HS-27A (cell line): ENCODE measurements around the gene RASSF3.

Source experiments
- DNase-seq: peaks from one replicate; pipeline ENCODE4 v3.0.0-alpha.2; 2012; ENCODE audit warnings: low read depth, missing footprints

The RASSF3 gene

GRCh38 chr12:64729909-64730587 lies 119.8 kb downstream of the RASSF3 start:
- no peak for DNase-seq

DNA sequence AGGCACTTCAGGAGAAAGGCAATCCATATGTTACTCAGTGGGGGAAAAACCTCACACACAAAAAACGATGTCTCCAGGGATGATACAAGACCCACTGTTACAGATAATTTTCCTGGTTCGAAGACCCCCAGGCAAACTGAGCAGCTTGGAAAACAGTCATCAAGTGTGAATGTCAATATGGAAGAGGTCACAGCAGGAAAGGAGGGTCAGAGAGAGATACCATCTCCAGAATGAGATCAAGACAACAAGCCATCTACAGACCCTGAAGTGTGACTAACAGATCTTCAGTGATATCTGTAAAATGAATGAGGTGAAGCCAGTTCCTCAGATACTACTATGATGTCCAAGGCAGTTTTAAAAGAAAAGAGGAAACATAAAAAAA lies 120.3 kb downstream of the RASSF3 start:
- no peak for DNase-seq

DNA sequence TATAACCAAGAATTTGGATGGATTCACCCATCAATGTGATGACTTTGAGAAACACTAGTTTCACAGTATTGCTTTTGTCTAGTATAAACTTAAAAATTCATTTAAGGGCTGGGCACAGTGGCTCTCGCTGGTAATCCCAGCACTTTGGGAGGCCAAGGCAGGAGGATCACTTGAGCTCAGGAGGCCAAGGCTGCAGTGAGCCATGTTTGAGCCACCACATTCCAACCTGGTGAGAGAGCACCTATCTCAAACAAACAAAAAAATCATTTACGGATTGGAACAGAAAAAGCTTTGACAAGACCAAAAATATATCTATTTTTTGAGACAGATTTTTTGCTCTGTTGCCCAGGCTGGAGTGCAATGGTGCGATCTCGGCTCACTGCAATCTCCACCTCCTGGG lies 121.4 kb downstream of the RASSF3 start:
- no peak for DNase-seq

GRCh38 chr12:64733857-64734256 lies 123.6 kb downstream of the RASSF3 start:
- DNase-seq, result peak; percentile 93

DNA sequence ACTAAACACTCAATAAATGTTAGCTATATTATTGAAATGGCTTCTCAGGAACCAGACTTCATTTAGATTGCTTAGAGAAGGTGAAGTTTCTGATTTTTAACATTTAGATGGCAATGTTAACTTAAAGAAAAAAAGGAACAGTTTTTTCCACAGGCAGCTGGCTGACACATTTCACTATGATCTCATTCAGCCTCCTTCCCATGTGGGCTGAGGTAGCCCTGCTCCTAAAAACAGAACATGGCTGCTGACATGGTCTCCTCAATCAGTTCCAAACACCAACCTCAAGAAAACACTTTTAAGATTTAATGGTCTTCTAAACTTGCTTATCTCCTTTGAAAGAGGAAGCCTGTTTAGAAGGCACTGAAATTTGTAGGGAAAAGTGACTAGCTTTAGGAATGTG lies 125.1 kb downstream of the RASSF3 start:
- DNase-seq, result no peak

- no peak for DNase-seq
Observed at GRCh38 chr12:64736771-64737170, 126.5 kb downstream of the RASSF3 start.

DNA sequence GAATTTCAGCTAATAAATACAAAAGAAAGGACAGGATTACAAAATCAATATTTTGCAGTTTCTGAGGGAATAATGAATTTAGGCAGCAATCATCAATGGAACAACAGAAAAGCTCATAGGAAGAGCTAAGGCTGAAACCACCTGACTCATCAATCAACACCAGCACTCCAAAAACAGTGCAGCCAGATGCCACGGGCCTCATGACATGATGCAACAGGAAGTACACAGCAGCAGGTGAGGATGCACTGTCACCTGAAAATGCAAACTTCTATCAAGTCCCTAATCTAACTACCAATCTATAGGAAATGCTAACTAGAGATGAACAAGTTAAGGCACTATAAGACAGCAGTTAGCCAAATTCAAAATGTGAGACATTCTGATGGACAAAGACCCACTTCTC lies 127.2 kb downstream of the RASSF3 start:
- no peak for DNase-seq

DNA sequence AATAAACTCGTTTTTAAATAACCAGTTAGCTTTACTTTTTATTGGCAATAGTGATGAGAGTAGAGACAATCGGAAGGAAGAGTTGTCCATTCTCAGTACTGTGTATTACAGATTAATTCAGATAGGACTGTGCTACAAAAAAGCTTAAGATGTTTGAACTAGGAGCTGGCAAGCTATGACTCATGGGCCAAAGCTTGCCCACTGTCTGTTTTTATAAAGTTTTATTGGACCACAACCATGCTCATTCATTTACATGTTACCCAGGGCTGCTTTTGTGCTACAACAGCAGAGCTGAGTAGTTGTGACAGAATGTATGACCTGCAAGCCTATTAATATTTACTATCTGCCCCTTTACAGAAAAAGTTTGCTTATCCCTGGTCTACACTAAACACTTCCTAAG lies 129.5 kb downstream of the RASSF3 start:
- no peak for DNase-seq

- DNase-seq, result no peak
Observed at GRCh38 chr12:64740646-64741045, 130.4 kb downstream of the RASSF3 start.

DNA sequence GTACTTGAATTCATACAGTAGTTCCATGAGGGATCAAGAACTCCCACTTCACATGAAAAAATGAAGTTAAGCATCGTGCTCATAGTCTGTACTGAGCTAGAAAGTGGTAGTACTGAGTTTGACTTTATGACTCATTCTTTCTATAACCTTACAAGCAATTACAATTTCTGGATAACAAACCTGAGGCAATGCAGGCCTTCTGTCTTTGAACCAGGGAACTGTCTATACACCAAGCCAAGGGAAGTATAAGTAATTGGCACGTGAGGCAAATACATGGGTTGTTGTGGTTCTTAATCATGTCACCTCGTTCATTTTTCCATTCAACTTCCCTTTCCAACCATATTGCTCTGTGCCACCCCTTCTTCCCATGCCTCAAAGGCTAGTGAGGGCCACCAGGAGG lies 132.1 kb downstream of the RASSF3 start:
- DNase-seq, result no peak

DNA sequence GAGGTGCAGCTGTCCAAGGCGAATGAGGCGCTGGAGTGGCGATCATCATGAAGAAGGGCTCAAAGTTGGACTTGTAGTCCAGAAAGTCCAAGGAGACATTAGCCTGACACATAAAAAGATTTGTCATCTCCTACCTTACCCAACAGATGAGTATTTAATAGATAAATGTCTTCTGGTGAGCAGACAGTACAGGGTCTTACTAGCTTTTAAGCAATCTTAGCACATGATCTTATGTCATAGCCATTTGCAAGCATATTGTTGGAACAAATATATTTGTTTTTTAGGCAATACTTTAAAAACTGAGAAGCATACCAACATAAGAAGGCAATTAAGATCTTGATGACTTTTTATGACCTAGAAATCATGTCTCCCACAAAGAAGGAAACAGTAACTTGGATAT lies 132.9 kb downstream of the RASSF3 start:
- DNase-seq, result no peak

GRCh38 chr12:64744422-64745258 lies 134.3 kb downstream of the RASSF3 start:
- DNase-seq, result no peak

GRCh38 chr12:64745259-64745807 lies 135.0 kb downstream of the RASSF3 start:
- no peak for DNase-seq

DNA sequence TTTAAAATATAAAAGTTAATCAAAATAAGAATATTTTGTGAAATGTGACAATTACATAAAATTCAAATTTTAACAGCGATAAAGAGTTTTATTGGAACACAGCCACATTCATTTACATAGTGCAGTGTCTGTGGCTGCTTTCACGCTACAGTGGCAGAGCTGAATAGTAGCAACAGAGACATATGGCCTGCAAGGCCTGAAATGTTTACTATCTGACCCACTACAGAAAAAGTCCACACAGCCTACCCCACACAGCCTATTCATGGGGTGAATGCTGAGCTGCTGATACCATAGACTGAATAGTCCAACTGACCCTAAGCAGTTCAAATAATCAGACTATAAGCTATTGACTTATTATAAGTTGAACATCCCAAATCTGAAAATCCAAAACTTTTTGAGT lies 135.7 kb downstream of the RASSF3 start:
- no peak for DNase-seq

DNA sequence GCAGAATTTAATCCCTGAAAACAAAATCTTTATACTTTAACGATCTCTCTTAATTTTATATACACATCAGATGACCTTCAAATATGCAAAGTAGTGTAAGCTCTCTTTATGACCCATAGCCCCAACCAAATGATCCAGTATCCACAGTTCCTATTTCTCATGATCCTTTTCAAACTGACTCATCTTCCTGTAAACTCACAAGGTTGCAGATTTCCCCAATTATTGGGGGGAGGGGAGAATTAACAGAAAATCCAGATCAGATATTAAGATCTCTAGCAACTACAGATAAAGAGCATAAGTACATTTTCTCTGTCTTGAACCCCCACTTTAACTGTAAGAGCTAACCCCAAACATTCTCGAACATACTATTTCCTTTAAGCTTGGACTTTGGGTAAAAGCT lies 136.4 kb downstream of the RASSF3 start:
- no peak for DNase-seq
